HepG2 (cell line): ENCODE results near the gene TEF. TPM values are rescaled to one million over a fixed set of nuclear protein-coding genes. Genes with fewer than 3 reads are reported as not detected.

ENCODE experiments used
- FIP1L1 ChIP-seq: fragments of 200-400 bp; formaldehyde crosslinking; IDR thresholded peaks from 2 replicates; pipeline ENCODE4 v1.6.1; 2018; ENCODE audit warnings: low read depth, mild to moderate bottlenecking, low read length, moderate library complexity, borderline replicate concordance; ENCODE audit not compliant: insufficient read depth
- NR2F2 ChIP-seq: IDR thresholded peaks from 2 replicates; pipeline ENCODE4 v1.6.1; 2012; ENCODE audit warnings: low read depth, inconsistent platforms, borderline replicate concordance
- SCMH1 ChIP-seq: sonication (generic); formaldehyde crosslinking; IDR thresholded peaks from 2 replicates; pipeline ENCODE4 v1.9.0; 2021; ENCODE audit warnings: missing genetic modification reagents, mild to moderate bottlenecking, borderline replicate concordance
- TBL1XR1 ChIP-seq: fragments of 150-350 bp; IDR thresholded peaks from 2 replicates; pipeline ENCODE4 v1.6.1; 2014; ENCODE audit warnings: borderline replicate concordance, low read length; ENCODE audit not compliant: partially characterized antibody
- TCF7 ChIP-seq: sonication (generic); IDR thresholded peaks from 2 replicates; pipeline ENCODE4 v1.6.1; 2016; ENCODE audit warnings: antibody characterized with exemption, low read depth
- ZC3H13 ChIP-seq: sonication (generic); formaldehyde crosslinking; IDR thresholded peaks from 2 replicates; pipeline ENCODE4 v1.8.1; 2023; ENCODE audit warnings: mild to moderate bottlenecking, missing genetic modification reagents, moderate library complexity
- ZNF550 ChIP-seq: sonication (generic); formaldehyde crosslinking; IDR thresholded peaks from 2 replicates; pipeline ENCODE4 v1.4.0; 2020; ENCODE audit warnings: mild to moderate bottlenecking, missing genetic modification reagents, borderline replicate concordance
- ZNF567 ChIP-seq: sonication (generic); formaldehyde crosslinking; IDR thresholded peaks from 2 replicates; pipeline ENCODE4 v1.8.1; 2023; ENCODE audit warnings: mild to moderate bottlenecking, missing genetic modification reagents, borderline replicate concordance
- polyA plus RNA-seq, 8 experiments: library from polyadenylated mRNA; depleted of rRNA in 3 of 8; stranded (reverse) in 7 of 8; unstranded in 1 of 8; fragments of >200 nt; fragmentation: Illumina TruSeq in 4 of 8; extraction: Trizol in 4 of 8; gene quantifications; 2 replicates each; pipeline versions ENCODE4 v1.2.1 to v1.2.3, GENCODE V29; 2011 to 2016; ENCODE audit warnings: low read depth in 4 of 8, missing spikeins in 1 of 8, mixed read lengths in 1 of 8; ENCODE audit not compliant: insufficient read depth in 1 of 8
- total RNA-seq, 5 experiments: library from RNA; depleted of rRNA; stranded (reverse); fragments of >200 nt; fragmentation: Illumina TruSeq; extraction: Trizol; gene quantifications; 2 replicates each; pipeline ENCODE4 v1.2.3, GENCODE V29; 2016; ENCODE audit warnings: low read depth in 1 of 5
- TF ChIP-seq, protein P1 (sequence below), 2 experiments: sonication (generic) in 1 of 2; formaldehyde crosslinking in 1 of 2; IDR thresholded peaks; 2 replicates each; pipeline versions ENCODE4 v1.4.0 to v1.6.1; 2016 to 2020; ENCODE audit warnings: borderline replicate concordance in 1 of 2, low read depth in 1 of 2, mild to moderate bottlenecking in 1 of 2, missing genetic modification reagents in 1 of 2
- TF ChIP-seq, protein P2 (sequence below): IDR thresholded peaks from 2 replicates; pipeline ENCODE4 v1.6.1; 2016
- TF ChIP-seq, protein P3 (sequence below): sonication (generic); formaldehyde crosslinking; IDR thresholded peaks from 2 replicates; pipeline ENCODE4 v1.5.0; 2020; ENCODE audit warnings: mild to moderate bottlenecking, missing genetic modification reagents
- TF ChIP-seq, protein P4 (sequence below): sonication (generic); formaldehyde crosslinking; IDR thresholded peaks from 2 replicates; pipeline ENCODE4 v1.8.0; 2022; ENCODE audit warnings: mild to moderate bottlenecking, missing genetic modification reagents, moderate library complexity
- TF ChIP-seq, protein P5 (sequence below): sonication (generic); formaldehyde crosslinking; IDR thresholded peaks from 2 replicates; pipeline ENCODE4 v1.5.0; 2020; ENCODE audit warnings: missing genetic modification reagents
- TF ChIP-seq, protein P6 (sequence below): sonication (generic); formaldehyde crosslinking; IDR thresholded peaks from 2 replicates; pipeline ENCODE4 v1.8.0; 2022; ENCODE audit warnings: mild to moderate bottlenecking, missing genetic modification reagents, borderline replicate concordance

The TEF gene
- total and polyA plus RNA-seq, 2 of the 13 experiments (the other 11 are each of a cell fraction or from before 2014, with no cell fraction given), result 7.6 to 11.2 TPM

DNA sequence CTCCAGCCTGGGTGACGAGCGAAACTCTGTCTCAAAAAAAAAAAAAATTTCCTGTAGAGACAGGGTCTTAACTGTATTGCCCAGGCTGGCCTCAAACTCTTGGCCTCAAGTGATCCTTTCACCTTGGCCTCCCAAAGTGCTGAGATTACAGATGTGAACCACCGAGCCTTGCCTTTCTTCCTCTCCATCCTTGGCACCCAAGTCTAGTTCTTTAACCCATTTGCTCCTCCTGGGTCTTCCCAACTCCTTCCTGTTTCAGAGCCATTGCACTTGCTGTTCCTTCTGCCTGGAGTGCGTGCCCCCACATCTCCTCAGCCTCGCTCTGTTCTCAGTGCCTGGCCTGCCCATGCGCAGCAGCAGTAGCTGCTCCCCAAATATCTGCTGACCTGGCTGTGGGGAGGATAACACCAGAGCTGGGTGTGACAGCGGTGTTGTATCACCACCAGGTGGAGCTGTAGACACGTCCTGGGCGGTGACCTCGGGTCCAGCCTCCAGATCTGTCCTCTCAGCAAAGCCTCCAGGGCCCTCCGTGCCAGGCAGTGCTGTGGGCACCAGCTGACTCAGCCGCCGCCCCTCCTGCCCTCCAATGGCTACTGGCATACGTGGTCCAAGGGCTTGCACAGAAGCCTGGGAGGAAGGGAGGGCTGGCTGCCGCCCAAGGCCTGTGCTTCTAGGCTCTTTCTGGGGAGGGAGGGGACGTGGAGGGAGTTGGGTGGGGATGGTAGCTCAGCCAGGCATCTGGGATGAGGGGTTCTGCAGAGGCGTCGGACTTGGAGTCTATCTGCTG is 22.0 kb downstream of the TEF start (continued):
- TF ChIP-seq, protein P1, sequence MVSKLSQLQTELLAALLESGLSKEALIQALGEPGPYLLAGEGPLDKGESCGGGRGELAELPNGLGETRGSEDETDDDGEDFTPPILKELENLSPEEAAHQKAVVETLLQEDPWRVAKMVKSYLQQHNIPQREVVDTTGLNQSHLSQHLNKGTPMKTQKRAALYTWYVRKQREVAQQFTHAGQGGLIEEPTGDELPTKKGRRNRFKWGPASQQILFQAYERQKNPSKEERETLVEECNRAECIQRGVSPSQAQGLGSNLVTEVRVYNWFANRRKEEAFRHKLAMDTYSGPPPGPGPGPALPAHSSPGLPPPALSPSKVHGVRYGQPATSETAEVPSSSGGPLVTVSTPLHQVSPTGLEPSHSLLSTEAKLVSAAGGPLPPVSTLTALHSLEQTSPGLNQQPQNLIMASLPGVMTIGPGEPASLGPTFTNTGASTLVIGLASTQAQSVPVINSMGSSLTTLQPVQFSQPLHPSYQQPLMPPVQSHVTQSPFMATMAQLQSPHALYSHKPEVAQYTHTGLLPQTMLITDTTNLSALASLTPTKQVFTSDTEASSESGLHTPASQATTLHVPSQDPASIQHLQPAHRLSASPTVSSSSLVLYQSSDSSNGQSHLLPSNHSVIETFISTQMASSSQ (IDR thresholded peaks at IDR 0.05; ENCODE audit: low read depth), result no peak
- TF ChIP-seq, protein P1 (CRISPR knock-in tag; IDR thresholded peaks at IDR 0.05; ENCODE audit: borderline replicate concordance), result no peak
- peak; percentile 46; the same call in 1 of the 2 replicates for TF ChIP-seq ZC3H13 (CRISPR knock-in tag)
- peak; percentile 21; the same call in 1 of the 2 replicates for TF ChIP-seq NR2F2
- TF ChIP-seq TCF7, result no peak
- TF ChIP-seq, protein P2, sequence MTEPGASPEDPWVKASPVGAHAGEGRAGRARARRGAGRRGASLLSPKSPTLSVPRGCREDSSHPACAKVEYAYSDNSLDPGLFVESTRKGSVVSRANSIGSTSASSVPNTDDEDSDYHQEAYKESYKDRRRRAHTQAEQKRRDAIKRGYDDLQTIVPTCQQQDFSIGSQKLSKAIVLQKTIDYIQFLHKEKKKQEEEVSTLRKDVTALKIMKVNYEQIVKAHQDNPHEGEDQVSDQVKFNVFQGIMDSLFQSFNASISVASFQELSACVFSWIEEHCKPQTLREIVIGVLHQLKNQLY (CRISPR knock-in tag), result 0 out of 2 replicates have a peak, but pooled peaks have one; percentile 24
- no peak for TF ChIP-seq ZNF550
- TF ChIP-seq, protein P3, sequence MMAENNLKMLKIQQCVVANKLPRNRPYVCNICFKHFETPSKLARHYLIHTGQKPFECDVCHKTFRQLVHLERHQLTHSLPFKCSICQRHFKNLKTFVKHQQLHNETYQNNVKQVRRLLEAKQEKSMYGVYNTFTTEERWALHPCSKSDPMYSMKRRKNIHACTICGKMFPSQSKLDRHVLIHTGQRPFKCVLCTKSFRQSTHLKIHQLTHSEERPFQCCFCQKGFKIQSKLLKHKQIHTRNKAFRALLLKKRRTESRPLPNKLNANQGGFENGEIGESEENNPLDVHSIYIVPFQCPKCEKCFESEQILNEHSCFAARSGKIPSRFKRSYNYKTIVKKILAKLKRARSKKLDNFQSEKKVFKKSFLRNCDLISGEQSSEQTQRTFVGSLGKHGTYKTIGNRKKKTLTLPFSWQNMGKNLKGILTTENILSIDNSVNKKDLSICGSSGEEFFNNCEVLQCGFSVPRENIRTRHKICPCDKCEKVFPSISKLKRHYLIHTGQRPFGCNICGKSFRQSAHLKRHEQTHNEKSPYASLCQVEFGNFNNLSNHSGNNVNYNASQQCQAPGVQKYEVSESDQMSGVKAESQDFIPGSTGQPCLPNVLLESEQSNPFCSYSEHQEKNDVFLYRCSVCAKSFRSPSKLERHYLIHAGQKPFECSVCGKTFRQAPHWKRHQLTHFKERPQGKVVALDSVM (CRISPR knock-in tag), result peak; percentile 100
- TF ChIP-seq, protein P4, sequence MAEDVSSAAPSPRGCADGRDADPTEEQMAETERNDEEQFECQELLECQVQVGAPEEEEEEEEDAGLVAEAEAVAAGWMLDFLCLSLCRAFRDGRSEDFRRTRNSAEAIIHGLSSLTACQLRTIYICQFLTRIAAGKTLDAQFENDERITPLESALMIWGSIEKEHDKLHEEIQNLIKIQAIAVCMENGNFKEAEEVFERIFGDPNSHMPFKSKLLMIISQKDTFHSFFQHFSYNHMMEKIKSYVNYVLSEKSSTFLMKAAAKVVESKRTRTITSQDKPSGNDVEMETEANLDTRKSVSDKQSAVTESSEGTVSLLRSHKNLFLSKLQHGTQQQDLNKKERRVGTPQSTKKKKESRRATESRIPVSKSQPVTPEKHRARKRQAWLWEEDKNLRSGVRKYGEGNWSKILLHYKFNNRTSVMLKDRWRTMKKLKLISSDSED, result no peak
- no peak for TF ChIP-seq ZNF567 (CRISPR knock-in tag)
- TF ChIP-seq, protein P5, sequence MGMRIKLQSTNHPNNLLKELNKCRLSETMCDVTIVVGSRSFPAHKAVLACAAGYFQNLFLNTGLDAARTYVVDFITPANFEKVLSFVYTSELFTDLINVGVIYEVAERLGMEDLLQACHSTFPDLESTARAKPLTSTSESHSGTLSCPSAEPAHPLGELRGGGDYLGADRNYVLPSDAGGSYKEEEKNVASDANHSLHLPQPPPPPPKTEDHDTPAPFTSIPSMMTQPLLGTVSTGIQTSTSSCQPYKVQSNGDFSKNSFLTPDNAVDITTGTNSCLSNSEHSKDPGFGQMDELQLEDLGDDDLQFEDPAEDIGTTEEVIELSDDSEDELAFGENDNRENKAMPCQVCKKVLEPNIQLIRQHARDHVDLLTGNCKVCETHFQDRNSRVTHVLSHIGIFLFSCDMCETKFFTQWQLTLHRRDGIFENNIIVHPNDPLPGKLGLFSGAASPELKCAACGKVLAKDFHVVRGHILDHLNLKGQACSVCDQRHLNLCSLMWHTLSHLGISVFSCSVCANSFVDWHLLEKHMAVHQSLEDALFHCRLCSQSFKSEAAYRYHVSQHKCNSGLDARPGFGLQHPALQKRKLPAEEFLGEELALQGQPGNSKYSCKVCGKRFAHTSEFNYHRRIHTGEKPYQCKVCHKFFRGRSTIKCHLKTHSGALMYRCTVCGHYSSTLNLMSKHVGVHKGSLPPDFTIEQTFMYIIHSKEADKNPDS, result no peak
- no peak for TF ChIP-seq SCMH1 (CRISPR knock-in tag)
- TF ChIP-seq, protein P6, sequence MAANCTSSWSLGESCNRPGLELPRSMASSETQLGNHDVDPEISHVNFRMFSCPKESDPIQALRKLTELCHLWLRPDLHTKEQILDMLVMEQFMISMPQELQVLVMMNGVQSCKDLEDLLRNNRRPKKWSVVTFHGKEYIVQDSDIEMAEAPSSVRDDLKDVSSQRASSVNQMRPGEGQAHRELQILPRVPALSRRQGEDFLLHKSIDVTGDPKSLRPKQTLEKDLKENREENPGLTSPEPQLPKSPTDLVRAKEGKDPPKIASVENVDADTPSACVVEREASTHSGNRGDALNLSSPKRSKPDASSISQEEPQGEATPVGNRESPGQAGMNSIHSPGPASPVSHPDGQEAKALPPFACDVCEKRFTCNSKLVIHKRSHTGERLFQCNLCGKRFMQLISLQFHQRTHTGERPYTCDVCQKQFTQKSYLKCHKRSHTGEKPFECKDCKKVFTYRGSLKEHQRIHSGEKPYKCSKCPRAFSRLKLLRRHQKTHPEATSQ (CRISPR knock-in tag), result no peak
- no peak for TF ChIP-seq TBL1XR1
- no peak for TF ChIP-seq FIP1L1
